ENCODE data around the gene KSR2.

Gene KSR2

GRCh38 chr12:117587631-117588287, 381.0 kb downstream of the KSR2 start:
- DNase-seq (ENCODE audit: low read depth in 4 of 4, low spot score in 1 of 4) = peak; percentile 3 to 20 (median 12)

GRCh38 chr12:117583677-117584225, 385.0 kb downstream of the KSR2 start:
- DNase-seq (ENCODE audit: low read depth in 4 of 4, low spot score in 1 of 4) = no peak

- DNase-seq (ENCODE audit: low read depth in 4 of 4, low spot score in 1 of 4) = no peak
Measured at GRCh38 chr12:117583092-117583491, 385.7 kb downstream of the KSR2 start.

GRCh38 chr12:117582135-117582784, 386.5 kb downstream of the KSR2 start:
- DNase-seq (ENCODE audit: low read depth in 4 of 4, low spot score in 1 of 4) = no peak

GRCh38 chr12:117580718-117581062, 388.1 kb downstream of the KSR2 start:
- DNase-seq (ENCODE audit: low read depth in 4 of 4, low spot score in 1 of 4) = no peak

- DNase-seq (ENCODE audit: low read depth in 4 of 4, low spot score in 1 of 4) = no peak
Measured at GRCh38 chr12:117580015-117580717, 388.6 kb downstream of the KSR2 start.

GRCh38 chr12:117577122-117577657, 391.6 kb downstream of the KSR2 start:
- no peak for DNase-seq (ENCODE audit: low read depth in 4 of 4, low spot score in 1 of 4)

GRCh38 chr12:117576053-117576452, 392.7 kb downstream of the KSR2 start:
- DNase-seq (ENCODE audit: low read depth in 4 of 4, low spot score in 1 of 4) = no peak

- DNase-seq (ENCODE audit: low read depth in 4 of 4, low spot score in 1 of 4) = no peak
Measured at GRCh38 chr12:117574655-117575054, 394.1 kb downstream of the KSR2 start.

GRCh38 chr12:117572755-117573154, 396.0 kb downstream of the KSR2 start:
- DNase-seq (ENCODE audit: low read depth in 4 of 4, low spot score in 1 of 4) = no peak

GRCh38 chr12:117571321-117571720, 397.5 kb downstream of the KSR2 start:
- DNase-seq (ENCODE audit: low read depth in 4 of 4, low spot score in 1 of 4) = no peak

GRCh38 chr12:117570608-117571007, 398.2 kb downstream of the KSR2 start:
- DNase-seq (ENCODE audit: low read depth in 4 of 4, low spot score in 1 of 4) = no peak

GRCh38 chr12:117567644-117568216, 401.1 kb downstream of the KSR2 start:
- no peak for DNase-seq (ENCODE audit: low read depth in 4 of 4, low spot score in 1 of 4)

GRCh38 chr12:117564881-117565280, 403.9 kb downstream of the KSR2 start:
- no peak for DNase-seq (ENCODE audit: low read depth in 4 of 4, low spot score in 1 of 4)

GRCh38 chr12:117563706-117564105, 405.1 kb downstream of the KSR2 start:
- no peak for DNase-seq (ENCODE audit: low read depth in 4 of 4, low spot score in 1 of 4)

GRCh38 chr12:117563007-117563406, 405.8 kb downstream of the KSR2 start:
- no peak for DNase-seq (ENCODE audit: low read depth in 4 of 4, low spot score in 1 of 4)

GRCh38 chr12:117561990-117562389, 406.8 kb downstream of the KSR2 start:
- no peak for DNase-seq (ENCODE audit: low read depth in 4 of 4, low spot score in 1 of 4)

- DNase-seq (ENCODE audit: low read depth in 4 of 4, low spot score in 1 of 4) = no peak
Measured at GRCh38 chr12:117559978-117560377, 408.8 kb downstream of the KSR2 start.

- no peak for DNase-seq (ENCODE audit: low read depth in 4 of 4, low spot score in 1 of 4)
Measured at GRCh38 chr12:117555889-117556288, 412.9 kb downstream of the KSR2 start.

- DNase-seq (ENCODE audit: low read depth in 4 of 4, low spot score in 1 of 4) = no peak
Measured at GRCh38 chr12:117552971-117553370, 415.8 kb downstream of the KSR2 start.

GRCh38 chr12:117551665-117552064, 417.1 kb downstream of the KSR2 start:
- no peak for DNase-seq (ENCODE audit: low read depth in 4 of 4, low spot score in 1 of 4)
